Fibroblast of skin of right biceps (primary cell): ENCODE data around the gene ASS1.
A peak's percentile ranks its signal among the peaks of the same experiment; 100 is the strongest.

Experiments
- DNase-seq: peaks from one replicate; pipeline ENCODE4 v3.0.0-alpha.2; 2013

Gene ASS1

GRCh38 chr9:130477564-130477963 is 32.8 kb downstream of the ASS1 start:
- DNase-seq = no peak

- DNase-seq = no peak
These were observed 33.4 kb downstream of the ASS1 start for GRCh38 chr9:130478152-130478551.

- DNase-seq = no peak
These were observed 34.2 kb downstream of the ASS1 start for GRCh38 chr9:130478736-130479575.

- DNase-seq = no peak
These were observed 34.8 kb downstream of the ASS1 start for GRCh38 chr9:130479587-130479986.

GRCh38 chr9:130480673-130481072 is 35.9 kb downstream of the ASS1 start:
- DNase-seq = no peak

- DNase-seq = peak; percentile 25
These were observed 37.7 kb downstream of the ASS1 start for GRCh38 chr9:130482463-130482862.

- no peak for DNase-seq
These were observed 38.7 kb downstream of the ASS1 start for GRCh38 chr9:130483371-130483971.

- no peak for DNase-seq
These were observed 39.8 kb downstream of the ASS1 start for GRCh38 chr9:130484362-130485072.

GRCh38 chr9:130486103-130486502 is 41.3 kb downstream of the ASS1 start:
- DNase-seq = no peak

GRCh38 chr9:130487500-130487899 is 42.7 kb downstream of the ASS1 start:
- DNase-seq = no peak

GRCh38 chr9:130488621-130489330 is 44.0 kb downstream of the ASS1 start:
- no peak for DNase-seq

GRCh38 chr9:130490981-130491380 is 46.2 kb downstream of the ASS1 start:
- no peak for DNase-seq

GRCh38 chr9:130491830-130492482 is 47.2 kb downstream of the ASS1 start:
- DNase-seq = no peak

GRCh38 chr9:130493021-130493420 is 48.3 kb downstream of the ASS1 start:
- DNase-seq = no peak

GRCh38 chr9:130493476-130493875 is 48.7 kb downstream of the ASS1 start:
- no peak for DNase-seq

GRCh38 chr9:130495067-130495466 is 50.3 kb downstream of the ASS1 start:
- no peak for DNase-seq

GRCh38 chr9:130497139-130497538 is 52.4 kb downstream of the ASS1 start:
- DNase-seq = no peak

GRCh38 chr9:130498298-130498917 is 53.6 kb downstream of the ASS1 start:
- DNase-seq = peak; percentile 29

- DNase-seq = no peak
These were observed 54.3 kb downstream of the ASS1 start for GRCh38 chr9:130498918-130499698.

GRCh38 chr9:130499804-130500263 is 55.1 kb downstream of the ASS1 start:
- no peak for DNase-seq
